GM18907 (cell line): ENCODE data around the gene KMT2D.

Experiments
- ATAC-seq: cut with Tn5 transposase; IDR thresholded peaks from one replicate; pipeline ENCODE4 v1.9.1; 2021; ENCODE audit warnings: mild to moderate bottlenecking, moderate library complexity; ENCODE audit not compliant: unreplicated experiment

The KMT2D gene

GRCh38 chr12:49060237-49061156, at the start of gene KMT2D:
Gene KMT2D, minus strand, starts transcription at chr12:49060794. Its CDS starts 5,470 bp downstream, at chr12:49055324.
- peak; percentile 63 for ATAC-seq

DNA sequence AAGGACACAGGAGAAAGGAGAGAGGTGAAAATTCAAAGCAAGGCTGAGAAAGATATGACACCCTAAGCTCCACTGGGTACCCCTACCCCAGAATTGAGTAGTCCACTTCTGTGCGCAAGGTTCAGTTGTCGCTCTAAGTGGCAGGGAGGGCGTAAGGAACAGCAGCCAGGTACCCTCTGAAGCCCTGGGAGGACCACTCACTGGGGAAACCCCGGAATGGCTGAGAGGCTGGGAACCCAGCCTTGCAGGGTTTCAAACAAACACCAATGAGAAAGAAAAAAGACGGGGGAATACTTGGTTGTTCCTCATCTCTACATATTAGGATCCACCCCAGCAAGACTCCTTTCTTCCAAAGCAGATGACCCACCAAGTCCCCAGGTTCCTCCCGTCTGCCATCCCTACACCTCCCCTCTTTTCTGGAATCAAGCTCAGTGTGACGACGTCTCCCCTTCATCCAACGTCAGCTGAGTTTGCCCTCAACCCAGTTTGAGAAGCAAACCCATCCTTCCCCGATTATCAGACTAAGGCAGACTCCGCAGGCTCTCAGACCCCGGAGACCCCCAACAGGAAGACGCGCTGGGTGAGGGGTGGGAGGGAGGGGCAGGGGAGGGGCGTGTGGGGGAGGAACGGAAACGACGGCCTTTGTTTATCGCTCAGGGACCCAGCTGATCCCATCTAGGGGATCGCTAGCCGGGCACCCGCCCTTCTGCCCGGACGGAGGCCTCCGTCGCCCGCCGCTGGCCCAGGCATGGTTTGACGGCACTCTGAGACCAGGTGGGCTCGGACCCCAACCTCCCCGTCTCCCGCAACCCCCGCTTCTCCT, 49.3 kb upstream of the KMT2D start:
- ATAC-seq, result no peak

GRCh38 chr12:49108958-49109404, 48.4 kb upstream of the KMT2D start:
- ATAC-seq, result no peak

GRCh38 chr12:49105504-49106084, 45.0 kb upstream of the KMT2D start:
- ATAC-seq, result no peak

DNA sequence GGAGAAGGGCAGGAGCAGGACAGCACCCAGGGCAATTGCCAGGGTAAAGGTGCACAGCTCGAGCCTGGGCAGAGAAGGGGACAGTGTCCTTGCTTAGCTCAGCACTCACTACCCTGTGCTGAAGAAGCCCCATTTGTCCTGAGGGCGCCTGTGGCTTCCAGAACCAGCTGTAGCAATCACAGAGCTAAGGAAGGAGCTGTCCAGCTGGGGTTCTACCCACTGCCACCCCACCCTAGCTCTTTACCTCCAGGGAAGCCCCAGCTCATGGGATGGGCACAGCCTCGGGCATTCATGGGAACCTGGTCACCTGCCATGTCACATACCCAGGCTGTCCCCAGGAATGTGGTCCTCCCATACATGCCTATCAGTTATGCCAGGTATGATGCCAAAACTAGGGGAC, 44.2 kb upstream of the KMT2D start:
- ATAC-seq, result no peak

DNA sequence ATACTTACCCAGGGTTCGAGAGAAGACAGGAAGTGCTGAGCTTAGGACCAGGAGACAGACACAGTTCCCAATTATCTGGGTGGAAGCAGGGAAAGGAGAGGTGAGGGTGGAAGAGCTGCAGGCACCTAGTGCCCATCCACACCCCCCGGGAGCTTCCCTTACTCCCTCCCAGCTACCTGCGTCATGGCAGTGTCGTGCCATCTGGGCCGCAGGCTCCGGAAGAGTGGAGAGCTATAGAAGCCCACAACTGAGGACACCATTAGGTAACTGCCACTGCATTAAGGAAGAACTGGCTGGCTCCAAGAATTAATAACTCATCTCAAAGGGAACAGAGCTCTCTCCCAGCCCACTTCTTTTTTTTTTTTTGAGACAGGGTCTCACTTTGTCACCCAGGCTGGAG, 39.8 kb upstream of the KMT2D start:
- ATAC-seq, result no peak

DNA sequence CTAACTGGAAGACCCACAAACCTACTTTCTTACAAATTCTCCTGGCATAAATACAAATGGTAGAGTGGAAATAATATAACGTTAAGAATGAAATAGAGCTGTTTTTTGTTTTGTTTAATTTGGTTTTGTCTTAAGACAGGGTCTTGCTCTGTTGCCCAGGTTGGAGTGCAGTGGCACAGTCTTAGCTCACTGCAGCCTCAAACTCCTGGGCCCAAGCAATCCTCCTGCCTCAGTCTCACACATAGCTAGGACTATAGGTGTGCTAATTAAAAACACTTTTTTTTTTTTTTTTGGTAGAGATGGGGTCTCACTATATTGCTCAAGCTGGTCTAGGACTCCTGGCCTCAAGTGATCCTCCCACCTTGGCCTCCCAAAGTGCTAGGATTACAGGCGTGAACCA, 38.1 kb upstream of the KMT2D start:
- ATAC-seq, result no peak

DNA sequence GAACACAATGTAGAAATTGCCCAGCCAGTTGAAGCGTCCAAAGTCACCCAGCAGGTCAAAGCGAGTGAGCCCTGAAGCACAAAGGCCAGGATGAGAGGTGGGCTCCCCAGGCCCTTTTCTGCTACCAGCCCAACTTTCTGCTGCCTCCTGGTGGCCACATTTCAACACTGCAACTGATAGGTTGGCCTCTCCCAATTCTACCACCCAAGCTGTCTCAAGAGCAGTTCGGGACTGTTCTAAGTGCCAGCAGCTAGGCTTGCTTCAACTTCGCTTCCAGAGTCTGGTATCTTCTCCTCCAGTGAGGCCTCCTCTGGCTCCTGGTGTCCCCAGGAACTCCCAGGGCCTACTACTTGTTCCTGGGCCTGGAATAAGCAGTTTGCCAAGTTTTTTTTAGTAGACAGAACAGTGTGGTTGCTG, 37.4 kb upstream of the KMT2D start:
- ATAC-seq, result no peak

- no peak for ATAC-seq
Measured at GRCh38 chr12:49097381-49097780, 36.8 kb upstream of the KMT2D start.

DNA sequence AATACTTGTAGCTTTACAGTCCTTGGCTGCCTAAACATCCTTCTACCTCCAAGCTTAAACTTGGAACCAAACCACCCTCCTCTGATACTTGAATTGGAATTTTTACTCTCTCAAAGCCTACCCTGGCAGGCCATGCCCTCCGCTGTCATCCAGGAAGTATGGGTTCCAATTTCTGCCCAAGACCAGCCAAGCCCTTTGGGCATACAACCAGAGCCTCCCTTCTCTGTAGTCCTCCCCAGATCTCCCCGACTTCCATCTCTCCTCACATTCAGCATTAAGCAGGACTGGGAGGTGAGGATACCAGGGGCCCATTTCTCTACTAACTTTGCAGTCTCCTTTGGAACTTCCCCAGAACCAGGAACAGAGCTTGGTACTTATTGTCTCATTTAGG, 34.4 kb upstream of the KMT2D start:
- ATAC-seq, result no peak

DNA sequence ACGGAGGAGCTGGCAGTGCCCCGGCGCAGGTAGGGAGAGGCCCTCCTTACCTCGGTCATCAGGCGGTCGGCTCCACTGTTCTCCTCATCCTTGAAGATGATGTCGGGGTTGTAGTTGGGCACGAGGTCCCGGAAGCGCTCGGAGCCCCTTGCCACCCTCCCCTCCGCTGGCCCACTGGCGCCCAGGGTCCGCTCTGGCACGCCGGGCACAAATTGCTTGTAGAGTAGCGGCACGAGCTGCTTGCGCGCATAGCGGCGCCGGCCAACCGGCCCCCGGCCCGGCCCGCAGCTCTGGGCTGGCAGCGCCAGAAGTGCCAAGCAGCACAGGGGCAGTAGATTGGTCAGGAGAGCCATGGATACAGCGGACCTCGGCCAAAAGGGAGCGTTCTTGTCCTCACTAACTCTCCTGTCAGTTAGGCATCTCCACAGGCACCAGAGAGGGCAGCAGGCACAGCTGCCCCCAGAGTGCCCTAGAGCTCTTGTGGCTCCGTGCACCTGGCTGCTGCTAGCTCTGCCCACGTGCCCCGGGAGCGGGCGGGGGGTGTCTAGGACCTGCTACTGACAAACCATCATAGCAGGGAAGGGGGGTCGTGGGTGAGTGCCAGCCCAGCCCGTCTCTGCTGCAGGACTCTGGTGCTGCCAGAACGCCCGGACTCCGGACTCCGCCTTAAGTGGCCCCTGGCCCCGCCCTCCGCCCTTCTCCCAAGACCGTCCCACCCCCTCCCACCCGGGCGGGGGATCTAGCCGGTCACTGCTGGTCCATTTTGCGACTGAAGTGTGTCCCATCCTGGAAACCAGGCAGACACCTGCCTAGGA, 33.8 kb upstream of the KMT2D start, which contains the start of gene DHH:
DHH (minus strand) TSS at position 642 of the 815 bp plus-strand sequence; CDS start at position 353, 289 bp downstream.
- no peak for ATAC-seq

- ATAC-seq, result no peak
Measured at GRCh38 chr12:49093792-49094159, 33.2 kb upstream of the KMT2D start.

DNA sequence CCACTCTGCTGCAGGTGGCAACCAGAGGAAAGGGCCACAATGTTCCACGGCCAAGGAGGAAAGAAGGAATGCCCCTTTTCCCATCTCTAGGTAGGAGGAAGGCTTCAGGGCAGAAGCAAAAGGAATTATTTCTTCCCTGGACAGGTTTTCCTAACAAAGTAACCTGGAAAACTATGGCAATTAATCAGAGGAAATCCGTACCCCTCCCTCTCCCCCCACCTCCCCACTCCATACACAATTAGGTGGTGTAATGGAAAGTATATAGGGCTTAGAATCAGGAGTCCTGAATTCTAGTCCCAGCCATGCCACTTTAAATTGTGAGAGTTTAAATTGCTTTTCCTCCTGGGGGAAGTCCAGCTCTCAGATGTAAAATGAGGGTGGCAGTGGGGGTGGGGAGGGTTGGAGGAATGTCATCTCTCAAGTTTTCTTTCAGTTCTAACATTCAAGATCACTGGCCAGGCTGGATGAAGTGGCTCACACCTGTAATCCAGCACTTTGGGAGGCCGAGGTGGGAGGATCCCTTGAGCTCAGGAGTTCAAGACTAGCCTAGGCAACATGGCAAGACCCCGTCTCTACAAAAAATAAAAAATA, 32.3 kb upstream of the KMT2D start:
- ATAC-seq, result no peak

GRCh38 chr12:49092086-49092815, 31.7 kb upstream of the KMT2D start:
- ATAC-seq, result no peak

DNA sequence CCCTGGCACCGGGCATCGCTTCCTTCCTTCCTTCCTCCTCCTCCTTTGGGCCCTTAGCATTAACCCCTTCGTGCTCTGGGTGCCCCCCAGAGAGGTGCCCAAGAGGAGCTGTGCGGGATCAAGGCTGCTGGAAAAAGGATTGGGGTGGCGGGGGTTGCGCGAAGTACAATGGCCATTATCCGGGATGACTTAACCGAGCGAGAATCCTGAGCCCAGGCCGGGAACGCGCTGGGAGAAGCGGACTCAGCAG, 31.2 kb upstream of the KMT2D start:
- no peak for ATAC-seq

DNA sequence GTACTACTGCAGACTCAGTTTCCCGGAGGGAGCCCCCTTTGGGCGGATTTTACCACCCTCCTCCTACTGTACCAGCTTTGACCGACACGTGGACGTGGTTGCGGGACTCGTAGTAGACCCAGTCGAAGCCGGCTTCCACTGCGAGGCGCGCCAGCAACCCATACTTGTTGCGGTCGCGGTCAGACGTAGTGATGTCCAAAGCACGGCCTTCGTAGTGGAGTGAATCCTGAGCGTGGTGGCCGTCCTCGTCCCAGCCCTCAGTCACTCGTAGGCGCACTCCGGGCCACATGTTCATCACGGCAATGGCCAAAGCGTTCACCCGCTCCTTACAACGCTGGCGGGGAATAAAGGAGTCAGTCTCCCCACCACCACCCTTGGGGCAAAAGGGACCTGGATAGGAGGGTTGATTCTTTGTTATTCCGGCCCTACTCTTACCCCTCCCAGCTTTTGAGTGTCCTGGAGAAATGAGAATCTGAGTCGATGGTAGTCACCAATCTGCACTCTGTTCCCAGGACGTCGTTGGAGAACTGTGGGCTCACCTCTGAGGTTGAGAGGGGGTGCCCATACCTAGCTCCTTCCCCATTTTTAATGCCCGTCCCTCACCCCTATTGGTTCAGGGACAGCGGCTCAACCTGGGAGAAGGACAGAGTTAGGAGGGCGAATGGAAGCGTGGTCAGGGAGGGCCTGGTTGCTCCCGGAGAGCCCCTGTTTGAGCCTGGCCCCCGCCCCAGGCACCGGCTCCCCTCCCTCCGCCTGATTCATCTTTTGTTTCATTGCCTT, 30.7 kb upstream of the KMT2D start:
- no peak for ATAC-seq

GRCh38 chr12:49089821-49090773, 29.5 kb upstream of the KMT2D start:
- no peak for ATAC-seq

DNA sequence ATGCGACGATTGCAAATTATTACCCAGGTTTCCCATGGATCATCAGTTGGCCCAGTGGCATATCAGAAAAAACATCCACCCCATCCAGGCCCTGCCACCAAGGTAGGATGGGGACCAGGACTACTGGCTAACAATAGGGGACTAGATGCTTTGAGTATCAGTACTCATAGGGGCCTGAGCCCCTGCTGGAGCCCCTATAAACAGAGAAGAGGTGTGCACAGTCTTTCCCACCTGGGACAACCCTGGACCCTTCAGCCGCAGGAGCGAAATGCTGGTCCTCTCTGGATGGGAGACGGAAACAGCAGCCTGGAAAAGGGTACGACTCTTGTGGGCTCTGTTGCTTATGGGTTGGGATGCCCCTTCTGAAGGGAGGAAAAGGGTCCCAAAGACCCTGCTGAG, 28.3 kb upstream of the KMT2D start:
- no peak for ATAC-seq
